Stimulated activated CD8-positive, alpha-beta memory T cell treated with anti-CD3 and anti-CD28 coated beads, Interleukin-7, amount 100 ng/mL, for 4 hours (primary cell): ENCODE results near the gene MRPL18.
"Not testable (repeated sequence)": the region's sequence is repeated elsewhere in the genome, so short reads cannot be mapped to it uniquely, and the experiment has no call there.

Experiments used
- DNase-seq, 2 donors: peaks; one replicate each; pipeline ENCODE4 v3.0.0-alpha.2; 2020; ENCODE audit warnings: low read depth in 2 of 2

The MRPL18 gene

GRCh38 chr6:159790149-159790955 is at the start of gene MRPL18:
MRPL18 (plus strand) TSS chr6:159790467; CDS start chr6:159790588, 121 bp downstream.
- peak; percentile 85 to 88 for DNase-seq

- no peak for DNase-seq
Measured at GRCh38 chr6:159742165-159742564, 48.1 kb upstream of the MRPL18 start.

- DNase-seq = no peak
Measured at GRCh38 chr6:159745081-159745480, 45.2 kb upstream of the MRPL18 start.

GRCh38 chr6:159746759-159747158 is 43.5 kb upstream of the MRPL18 start:
- DNase-seq = no peak

GRCh38 chr6:159748127-159748526 is 42.1 kb upstream of the MRPL18 start:
- DNase-seq = not testable (repeated sequence)

- no peak for DNase-seq
Measured at GRCh38 chr6:159751448-159751847, 38.8 kb upstream of the MRPL18 start.

- DNase-seq = no peak
Measured at GRCh38 chr6:159753081-159753872, 37.0 kb upstream of the MRPL18 start.

- DNase-seq = no peak
Measured at GRCh38 chr6:159754401-159754800, 35.9 kb upstream of the MRPL18 start.

GRCh38 chr6:159754959-159755914 is 35.0 kb upstream of the MRPL18 start:
- DNase-seq = no peak

GRCh38 chr6:159756508-159756907 is 33.8 kb upstream of the MRPL18 start:
- DNase-seq = no peak

GRCh38 chr6:159758031-159759001 is 32.0 kb upstream of the MRPL18 start:
- no peak for DNase-seq

GRCh38 chr6:159759645-159760044 is 30.6 kb upstream of the MRPL18 start:
- no peak for DNase-seq

- no peak for DNase-seq
Measured at GRCh38 chr6:159760602-159761057, 29.6 kb upstream of the MRPL18 start.

GRCh38 chr6:159761129-159761872 is 29.0 kb upstream of the MRPL18 start:
- no peak for DNase-seq

- peak; percentile 87 to 88 for DNase-seq
Measured at GRCh38 chr6:159761873-159762680, 28.2 kb upstream of the MRPL18 start, which contains the start of gene ACAT2. ACAT2 (plus strand) TSS chr6:159762045; CDS start chr6:159762088, 43 bp downstream.

- DNase-seq = peak in 1 of 2 donors; percentile 8
Measured at GRCh38 chr6:159762681-159763293, 27.5 kb upstream of the MRPL18 start.

- no peak for DNase-seq
Measured at GRCh38 chr6:159766906-159767305, 23.4 kb upstream of the MRPL18 start.

- DNase-seq = no peak
Measured at GRCh38 chr6:159769470-159769869, 20.8 kb upstream of the MRPL18 start.
